Liver (tissue), 9 donors: Measurements from ENCODE around the gene PHF12. TPM values are rescaled to one million over a fixed set of nuclear protein-coding genes. Genes with fewer than 3 reads are reported as not detected.

Source experiments
- DNase-seq: peaks from one replicate; pipeline ENCODE4 v3.0.0-alpha.2; 2017; ENCODE audit warnings: low spot score
- H3K27ac ChIP-seq, 2 donors: one replicate each; pipeline ENCODE4 v1.7.0; 2013; ENCODE audit warnings: inconsistent platforms in 2 of 2, low read length in 2 of 2, control low read depth in 1 of 2, low read depth in 1 of 2, mild to moderate bottlenecking in 1 of 2
- H3K27me3 ChIP-seq, 4 donors: one replicate each; pipeline versions ENCODE4 v1.6.1 to v1.7.0; 2013; ENCODE audit warnings: low read length in 3 of 4, inconsistent platforms in 1 of 4, mild to moderate bottlenecking in 1 of 4, moderate library complexity in 1 of 4; ENCODE audit not compliant: control insufficient read depth in 4 of 4, insufficient read depth in 4 of 4
- H3K36me3 ChIP-seq, 4 donors: one replicate each; pipeline versions ENCODE4 v1.6.1 to v1.7.0; 2013; ENCODE audit warnings: low read length in 3 of 4, mild to moderate bottlenecking in 3 of 4, low read depth in 1 of 4, moderate library complexity in 1 of 4; ENCODE audit not compliant: control insufficient read depth in 4 of 4, insufficient read depth in 3 of 4
- H3K4me1 ChIP-seq, 4 donors: one replicate each; pipeline versions ENCODE4 v1.6.1 to v1.7.0; 2013; ENCODE audit warnings: low read length in 3 of 4, mild to moderate bottlenecking in 3 of 4, moderate library complexity in 1 of 4; ENCODE audit not compliant: control insufficient read depth in 4 of 4, insufficient read depth in 4 of 4
- H3K4me3 ChIP-seq, 3 donors: one replicate each; pipeline versions ENCODE4 v1.6.1 to v1.7.0; 2013; ENCODE audit warnings: low read length in 3 of 3, control low read depth in 1 of 3, low read depth in 1 of 3, mild to moderate bottlenecking in 1 of 3
- H3K9ac ChIP-seq, 2 donors: one replicate each; pipeline ENCODE4 v1.7.0; 2013; ENCODE audit warnings: low read length in 2 of 2, mild to moderate bottlenecking in 2 of 2, moderate library complexity in 2 of 2, control low read depth in 1 of 2, low read depth in 1 of 2
- H3K9me3 ChIP-seq, 4 donors: one replicate each; pipeline versions ENCODE4 v1.6.1 to v1.7.0; 2013; ENCODE audit warnings: low read length in 3 of 4; ENCODE audit not compliant: control insufficient read depth in 4 of 4
- ATF3 ChIP-seq: IDR thresholded peaks from 2 replicates; pipeline ENCODE4 v1.6.1; 2016; ENCODE audit warnings: antibody characterized with exemption
- CTCF ChIP-seq: fragments of 150-350 bp; IDR thresholded peaks from 2 replicates; pipeline ENCODE4 v1.5.1; 2017; ENCODE audit warnings: improper control_type of control experiment, low read depth, low read length; ENCODE audit not compliant: missing input control
- EGR1 ChIP-seq, 2 donors: IDR thresholded peaks; 2 replicates each; pipeline ENCODE4 v1.6.1; 2016 to 2018; ENCODE audit warnings: antibody characterized with exemption in 2 of 2, low read depth in 2 of 2
- FOXA1 ChIP-seq: IDR thresholded peaks from 2 replicates; pipeline ENCODE4 v1.6.1; 2016; ENCODE audit warnings: antibody characterized with exemption
- FOXA2 ChIP-seq: IDR thresholded peaks from 2 replicates; pipeline ENCODE4 v1.6.1; 2016; ENCODE audit warnings: antibody characterized with exemption
- GABPA ChIP-seq, 2 donors: IDR thresholded peaks in 1 of 2; conservative IDR thresholded peaks in 1 of 2; 2 replicates each; pipeline ENCODE4 v1.6.1; 2016; ENCODE audit warnings: antibody characterized with exemption in 2 of 2, mild to moderate bottlenecking in 1 of 2, moderate library complexity in 1 of 2
- HNF4A ChIP-seq, 2 donors: conservative IDR thresholded peaks; 2 replicates each; pipeline ENCODE4 v1.6.1; 2016; ENCODE audit warnings: antibody characterized with exemption in 2 of 2, mild to moderate bottlenecking in 2 of 2
- HNF4G ChIP-seq: IDR thresholded peaks from 2 replicates; pipeline ENCODE4 v1.6.1; 2016; ENCODE audit warnings: antibody characterized with exemption
- JUND ChIP-seq, 2 donors: IDR thresholded peaks; 2 replicates each; pipeline ENCODE4 v1.6.1; 2016; ENCODE audit warnings: antibody characterized with exemption in 2 of 2
- MAX ChIP-seq: IDR thresholded peaks from 2 replicates; pipeline ENCODE4 v1.6.1; 2016; ENCODE audit warnings: antibody characterized with exemption
- NR2F2 ChIP-seq: IDR thresholded peaks from 2 replicates; pipeline ENCODE4 v1.6.1; 2016; ENCODE audit warnings: antibody characterized with exemption
- RAD21 ChIP-seq, 2 donors: IDR thresholded peaks; 2 replicates each; pipeline ENCODE4 v1.6.1; 2016; ENCODE audit warnings: antibody characterized with exemption in 2 of 2, mild to moderate bottlenecking in 2 of 2
- REST ChIP-seq: IDR thresholded peaks from 2 replicates; pipeline ENCODE4 v1.6.1; 2016; ENCODE audit warnings: antibody characterized with exemption, mild to moderate bottlenecking
- RXRA ChIP-seq, 2 donors: IDR thresholded peaks; 2 replicates each; pipeline ENCODE4 v1.6.1; 2017 to 2018; ENCODE audit warnings: antibody characterized with exemption in 2 of 2, mild to moderate bottlenecking in 1 of 2
- SP1 ChIP-seq: IDR thresholded peaks from 2 replicates; pipeline ENCODE4 v1.6.1; 2018; ENCODE audit warnings: antibody characterized with exemption, mild to moderate bottlenecking
- TAF1 ChIP-seq: conservative IDR thresholded peaks from 2 replicates; pipeline ENCODE4 v1.6.1; 2016; ENCODE audit warnings: antibody characterized with exemption, mild to moderate bottlenecking
- YY1 ChIP-seq: IDR thresholded peaks from 2 replicates; pipeline ENCODE4 v1.6.1; 2016; ENCODE audit warnings: antibody characterized with exemption, mild to moderate bottlenecking
- ZBTB33 ChIP-seq: IDR thresholded peaks from 2 replicates; pipeline ENCODE4 v1.6.1; 2016; ENCODE audit warnings: antibody characterized with exemption
- WGBS: extraction: QIAGEN DNeasy Blood & Tissue Kit; methylation state at CpG from one replicate; pipeline ENCODE4 v1.1.7; 2013; 5-methylcytosine and 5-hydroxymethylcytosine counted together
- polyA plus RNA-seq, 2 donors: library from polyadenylated mRNA; stranded (reverse) in 1 of 2; unstranded in 1 of 2; fragments of 200-250 nt in 1 of 2; fragments of >200 nt in 1 of 2; fragmentation: Nextera tagmentation in 1 of 2; extraction: Ambion mirVana in 1 of 2; gene quantifications; one replicate each; pipeline versions ENCODE4 v1.2.1 to v1.2.3, GENCODE V29; 2013 to 2015
- total RNA-seq, 2 donors: library from RNA; depleted of rRNA; stranded (reverse); fragments of >200 nt; gene quantifications; one replicate each; pipeline ENCODE4 v1.2.3, GENCODE V29; 2014
- donor health status: healthy.
- donor health status: healthy.
- donor health status: healthy.
- donor health status: healthy.
- donor health status: healthy.

The PHF12 gene
- total and polyA plus RNA-seq, 4 donors = 4.3 to 21.3 (median 11.7) TPM

- no peak for TF ChIP-seq ATF3
- no peak for TF ChIP-seq TAF1
- no peak for TF ChIP-seq FOXA1
- no peak for TF ChIP-seq MAX
- TF ChIP-seq SP1 = peak; percentile 21
Observed at GRCh38 chr17:28968914-28969295, 17.6 kb upstream of the PHF12 start (continued).

GRCh38 chr17:28968231-28968913 is 17.1 kb upstream of the PHF12 start:
- H3K27me3 ChIP-seq = no peaks in the 10 kb centered on the region
- DNase-seq = no peak
- WGBS = 72% methylated on average over 10 of the region's 10 CpGs
- H3K9me3 ChIP-seq = no peaks in the 10 kb centered on the region
- no peak overlapping the region for H3K4me3 ChIP-seq
- no peak for TF ChIP-seq FOXA1
- TF ChIP-seq NR2F2 = no peak
- no peak for TF ChIP-seq MAX
- no peak for TF ChIP-seq TAF1
- peaks cover 4 to 28% (median 20%) of the 10 kb centered on the region in 4 donors for H3K4me1 ChIP-seq
- no peak overlapping the region for H3K9ac ChIP-seq
- no peak overlapping the region for H3K27ac ChIP-seq
- no peaks in the 10 kb centered on the region for H3K36me3 ChIP-seq

GRCh38 chr17:28967221-28968135 is 16.2 kb upstream of the PHF12 start:
- no peak overlapping the region for H3K4me3 ChIP-seq
- TF ChIP-seq RAD21 (IDR thresholded peaks at IDR 0.05) = no peak
- TF ChIP-seq RXRA (IDR thresholded peaks at IDR 0.05) = no peak
- TF ChIP-seq FOXA1 = no peak
- no peak for TF ChIP-seq NR2F2
- no peak for TF ChIP-seq TAF1
- no peak for TF ChIP-seq GABPA (IDR thresholded peaks at IDR 0.05 in 1 of 2, conservative IDR thresholded peaks at IDR 0.05 in 1 of 2)
- no peak for TF ChIP-seq YY1
- TF ChIP-seq SP1 = no peak
- no peak for TF ChIP-seq FOXA2
- no peak for TF ChIP-seq JUND (IDR thresholded peaks at IDR 0.05)
- TF ChIP-seq MAX = no peak
- TF ChIP-seq ATF3 = no peak
- no peak for TF ChIP-seq HNF4G
- no peak for TF ChIP-seq REST
- TF ChIP-seq EGR1 (IDR thresholded peaks at IDR 0.05; ENCODE audit: low read depth in 2 of 2) = no peak
- TF ChIP-seq ZBTB33 = no peak
- TF ChIP-seq HNF4A (conservative IDR thresholded peaks at IDR 0.05) = no peak
- no peak for TF ChIP-seq CTCF
- H3K4me1 ChIP-seq = peaks cover 4 to 28% (median 20%) of the 10 kb centered on the region in 4 donors
- no peak overlapping the region for H3K27ac ChIP-seq
- H3K36me3 ChIP-seq = no peaks in the 10 kb centered on the region
- DNase-seq = no peak
- 75% methylated on average over 7 of the region's 7 CpGs for WGBS
- H3K9ac ChIP-seq = no peak overlapping the region
- H3K27me3 ChIP-seq = no peaks in the 10 kb centered on the region
- H3K9me3 ChIP-seq = no peaks in the 10 kb centered on the region
